CD4-positive, alpha-beta T cell (primary cell): ENCODE results near the gene HSPG2. TPM values are rescaled to one million over a fixed set of nuclear protein-coding genes. Genes with fewer than 3 reads are reported as not detected.

Experiments used
- ATAC-seq: fragments of 200-7000 bp; cut with Tn5 transposase; one replicate; pipeline ENCODE4 v1.10.0; 2022; ENCODE audit warnings: mild to moderate bottlenecking; ENCODE audit not compliant: poor library complexity
- CTCF ChIA-PET: fragments of 350-600 bp; sonication (Branson Sonifier 250); formaldehyde crosslinking; loops from one replicate; lab custom pipeline; 2021; ENCODE audit warnings: antibody characterized with exemption, inconsistent platforms; lab: Charles Lee
- POLR2A ChIA-PET: fragments of 350-600 bp; sonication (Branson Sonifier 250); formaldehyde crosslinking; loops from one replicate; lab custom pipeline; 2021; ENCODE audit warnings: antibody characterized with exemption, inconsistent platforms; lab: Charles Lee
- DNase-seq, 14 experiments: peaks; one replicate each; pipeline ENCODE4 v3.0.0-alpha.2; 2013 to 2020; ENCODE audit warnings: mixed read lengths in 2 of 14
- H3K27ac ChIP-seq, 2 donors: one replicate each; pipeline versions ENCODE4 v1.5.1 to v1.7.0; 2013; ENCODE audit warnings: low read length in 2 of 2, low read depth in 1 of 2, mild to moderate bottlenecking in 1 of 2
- H3K27me3 ChIP-seq, 2 experiments: 1 replicate in 1 of 2; 2 replicates in 1 of 2; pipeline versions ENCODE4 v1.6.1 to v1.7.0; 2013; ENCODE audit warnings: low read length in 2 of 2, control low read depth in 1 of 2, mild to moderate bottlenecking in 1 of 2, moderate library complexity in 1 of 2; ENCODE audit not compliant: insufficient read depth in 2 of 2, control insufficient read depth in 1 of 2
- H3K36me3 ChIP-seq: one replicate; pipeline ENCODE4 v1.6.1; 2013; ENCODE audit warnings: low read length, control low read depth; ENCODE audit not compliant: insufficient read depth
- H3K4me1 ChIP-seq: one replicate; pipeline ENCODE4 v1.6.1; 2013; ENCODE audit warnings: low read length, control low read depth; ENCODE audit not compliant: insufficient read depth
- H3K4me3 ChIP-seq: one replicate; pipeline ENCODE4 v1.5.1; 2013; ENCODE audit warnings: mild to moderate bottlenecking, low read length, moderate library complexity
- H3K9me3 ChIP-seq, 2 experiments: 1 replicate in 1 of 2; 2 replicates in 1 of 2; pipeline versions ENCODE4 v1.6.1 to v1.7.0; 2013; ENCODE audit warnings: low read length in 2 of 2, mild to moderate bottlenecking in 2 of 2, control low read depth in 1 of 2, moderate library complexity in 1 of 2; ENCODE audit not compliant: control insufficient read depth in 1 of 2, insufficient read depth in 1 of 2
- H3K27ac Mint-ChIP-seq: one replicate; pipeline ENCODE4 v1.8.0; 2020; ENCODE audit warnings: mixed read lengths
- H3K27me3 Mint-ChIP-seq: one replicate; pipeline ENCODE4 v1.8.0; 2021; ENCODE audit warnings: mixed read lengths
- H3K36me3 Mint-ChIP-seq: one replicate; pipeline ENCODE4 v1.8.0; 2021; ENCODE audit warnings: low read depth, mixed read lengths
- H3K4me1 Mint-ChIP-seq: one replicate; pipeline ENCODE4 v1.8.0; 2021; ENCODE audit warnings: low read depth, mixed read lengths
- H3K4me3 Mint-ChIP-seq: one replicate; pipeline ENCODE4 v1.8.0; 2020; ENCODE audit warnings: mild to moderate bottlenecking, mixed read lengths
- H3K9me3 Mint-ChIP-seq: one replicate; pipeline ENCODE4 v1.8.0; 2020; ENCODE audit warnings: mixed read lengths
- CTCF ChIP-seq: fragments of 200-600 bp; IDR thresholded peaks from one replicate; pipeline ENCODE4 v1.8.0; 2022; ENCODE audit warnings: antibody characterized with exemption, mild to moderate bottlenecking
- intact Hi-C, 2 experiments: fragments of 100-400 bp; cut with DNase I in 1 of 2; cut with micrococcal nuclease in 1 of 2; formaldehyde crosslinking; loops; one replicate each; pipeline versions ENCODE4 v1.15.1 to v1.9.0; 2023 to 2025; cut with DNase I, micrococcal nuclease
- total RNA-seq, 174 experiments: library from RNA in 2 of 174; stranded (reverse) in 2 of 174; gene quantifications; one replicate each; pipeline ENCODE4 v1.2.3 and lab custom pipeline; 2021 to 2026

Gene HSPG2
- total RNA-seq, 2 experiments from 2014 or later = 10.8 to 11.0 TPM

GRCh38 chr1:21886486-21887215 is 50.5 kb downstream of the HSPG2 start:
- ChIA-PET CTCF (no interaction called here), POLR2A (no interaction called here)
- Mint-ChIP-seq H3K4me3 (no peak overlapping the region), H3K4me1 (no peaks in the 10 kb centered on the region), H3K27me3 (no peaks in the 10 kb centered on the region), H3K9me3 (no peaks in the 10 kb centered on the region), H3K27ac (no peak overlapping the region), H3K36me3 (no peaks in the 10 kb centered on the region)
- H3K9me3 ChIP-seq = no peaks in the 10 kb centered on the region
- ATAC-seq (no peak), DNase-seq (no peak)
- H3K27me3 ChIP-seq = no peaks in the 10 kb centered on the region
- no peaks in the 10 kb centered on the region for H3K36me3 ChIP-seq
- no peaks in the 10 kb centered on the region for H3K4me1 ChIP-seq
- no peak overlapping the region for H3K27ac ChIP-seq
- no peak for TF ChIP-seq CTCF
- intact Hi-C loops = no loop called here
- no peak overlapping the region for H3K4me3 ChIP-seq

- no peaks in the 10 kb centered on the region for H3K9me3 Mint-ChIP-seq
- ChIA-PET CTCF (no interaction called here), POLR2A (no interaction called here)
- no peak for TF ChIP-seq CTCF
- H3K27ac ChIP-seq = no peak overlapping the region
- DNase-seq (peak in 1 of 14 experiments; percentile 5), ATAC-seq (no peak)
- no peaks in the 10 kb centered on the region for H3K4me1 Mint-ChIP-seq
- H3K4me1 ChIP-seq = no peaks in the 10 kb centered on the region
- no peaks in the 10 kb centered on the region for H3K36me3 Mint-ChIP-seq
- no peaks in the 10 kb centered on the region for H3K36me3 ChIP-seq
- no peaks in the 10 kb centered on the region for H3K27me3 Mint-ChIP-seq
- H3K9me3 ChIP-seq = peaks cover 0 to 6% of the 10 kb centered on the region in 2 experiments
- intact Hi-C loops = no loop called here
- no peak overlapping the region for H3K27ac Mint-ChIP-seq
- H3K27me3 ChIP-seq = no peaks in the 10 kb centered on the region
- no peak overlapping the region for H3K4me3 ChIP-seq
- H3K4me3 Mint-ChIP-seq = no peak overlapping the region
Measured at GRCh38 chr1:21885236-21886037, 51.7 kb downstream of the HSPG2 start.

- no peak overlapping the region for H3K27ac ChIP-seq
- ATAC-seq (no peak), DNase-seq (peak in 1 of 14 experiments; percentile 9)
- POLR2A ChIA-PET = no interaction called here
- H3K4me3 ChIP-seq = no peak overlapping the region
- CTCF ChIA-PET = no interaction called here
- Mint-ChIP-seq H3K27ac (no peak overlapping the region), H3K36me3 (no peaks in the 10 kb centered on the region), H3K9me3 (no peaks in the 10 kb centered on the region), H3K4me3 (no peak overlapping the region), H3K27me3 (no peaks in the 10 kb centered on the region), H3K4me1 (no peaks in the 10 kb centered on the region)
- peaks cover 0 to 8% of the 10 kb centered on the region in 2 experiments for H3K9me3 ChIP-seq
- intact Hi-C loops = no loop called here
- TF ChIP-seq CTCF = no peak
- H3K36me3 ChIP-seq = no peaks in the 10 kb centered on the region
- no peaks in the 10 kb centered on the region for H3K4me1 ChIP-seq
- H3K27me3 ChIP-seq = no peaks in the 10 kb centered on the region
Measured at GRCh38 chr1:21884456-21885235, 52.5 kb downstream of the HSPG2 start.
